Ascending aorta (tissue), 2 donors: ENCODE results near the gene SWAP70. TPM values are rescaled to one million over a fixed set of nuclear protein-coding genes. Genes with fewer than 3 reads are reported as not detected.

Experiments
- DNase-seq, 2 donors: peaks; one replicate each; pipeline ENCODE4 v3.0.0-alpha.2; 2019; ENCODE audit warnings: low spot score in 2 of 2
- H3K27ac ChIP-seq, 2 donors: fragments of 200-600 bp; sonication (generic); one replicate each; pipeline ENCODE4 v1.5.1; 2016 to 2017; ENCODE audit warnings: mild to moderate bottlenecking in 1 of 2
- H3K27me3 ChIP-seq: fragments of 200-600 bp; sonication (generic); one replicate; pipeline ENCODE4 v1.5.1; 2017
- H3K36me3 ChIP-seq, 2 donors: fragments of 200-600 bp; sonication (generic); one replicate each; pipeline ENCODE4 v1.5.1; 2016
- H3K4me1 ChIP-seq, 2 donors: fragments of 200-600 bp; sonication (generic); one replicate each; pipeline ENCODE4 v1.5.1; 2016 to 2017; ENCODE audit warnings: mild to moderate bottlenecking in 1 of 2
- H3K4me3 ChIP-seq, 2 donors: fragments of 200-600 bp; sonication (generic); one replicate each; pipeline ENCODE4 v1.5.1; 2016 to 2017; ENCODE audit warnings: mild to moderate bottlenecking in 1 of 2
- H3K9me3 ChIP-seq, 2 donors: fragments of 200-600 bp; sonication (generic); one replicate each; pipeline ENCODE4 v1.5.1; 2016
- intact Hi-C: fragments of 100-400 bp; cut with DNase I; formaldehyde crosslinking; loops from one replicate; pipeline ENCODE4 v1.15.1; 2023
- total RNA-seq: library from RNA; depleted of rRNA; stranded (reverse); fragments of >200 nt; gene quantifications from one replicate; pipeline ENCODE4 v1.1.0, GENCODE V29; 2016
- TF ChIP-seq, protein P1 (sequence below), 3 experiments: fragments of 200-600 bp in 2 of 3; fragments of 450-650 bp in 1 of 3; sonication (generic) in 2 of 3; IDR thresholded peaks; one replicate each; pipeline ENCODE4 v1.5.1; 2016 to 2019; ENCODE audit warnings: antibody characterized with exemption in 3 of 3, mild to moderate bottlenecking in 1 of 3, moderate library complexity in 1 of 3

The SWAP70 gene
- total RNA-seq, 1 donor from 2014 or later, result 40.1 TPM

DNA sequence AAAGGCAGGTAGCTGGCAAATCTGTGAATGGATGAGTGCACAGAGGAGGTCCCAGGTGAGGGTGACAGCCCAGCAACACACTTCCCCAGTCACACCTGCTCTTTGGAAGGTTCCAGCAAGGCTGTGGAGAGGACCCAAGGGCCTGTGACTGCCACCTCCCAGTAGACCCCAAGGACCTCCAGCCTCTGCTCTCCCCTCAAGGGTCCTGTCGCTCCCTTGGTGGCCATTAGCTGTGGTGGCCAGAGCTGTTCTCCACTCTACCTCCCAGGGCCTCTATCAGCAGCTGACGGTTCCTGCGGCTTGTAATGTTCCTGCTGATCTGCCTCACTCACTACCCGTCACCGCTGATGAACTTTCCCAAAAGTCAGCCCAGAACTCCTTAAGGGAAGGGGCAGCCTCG is 93.0 kb downstream of the SWAP70 start:
- TF ChIP-seq, protein P1, sequence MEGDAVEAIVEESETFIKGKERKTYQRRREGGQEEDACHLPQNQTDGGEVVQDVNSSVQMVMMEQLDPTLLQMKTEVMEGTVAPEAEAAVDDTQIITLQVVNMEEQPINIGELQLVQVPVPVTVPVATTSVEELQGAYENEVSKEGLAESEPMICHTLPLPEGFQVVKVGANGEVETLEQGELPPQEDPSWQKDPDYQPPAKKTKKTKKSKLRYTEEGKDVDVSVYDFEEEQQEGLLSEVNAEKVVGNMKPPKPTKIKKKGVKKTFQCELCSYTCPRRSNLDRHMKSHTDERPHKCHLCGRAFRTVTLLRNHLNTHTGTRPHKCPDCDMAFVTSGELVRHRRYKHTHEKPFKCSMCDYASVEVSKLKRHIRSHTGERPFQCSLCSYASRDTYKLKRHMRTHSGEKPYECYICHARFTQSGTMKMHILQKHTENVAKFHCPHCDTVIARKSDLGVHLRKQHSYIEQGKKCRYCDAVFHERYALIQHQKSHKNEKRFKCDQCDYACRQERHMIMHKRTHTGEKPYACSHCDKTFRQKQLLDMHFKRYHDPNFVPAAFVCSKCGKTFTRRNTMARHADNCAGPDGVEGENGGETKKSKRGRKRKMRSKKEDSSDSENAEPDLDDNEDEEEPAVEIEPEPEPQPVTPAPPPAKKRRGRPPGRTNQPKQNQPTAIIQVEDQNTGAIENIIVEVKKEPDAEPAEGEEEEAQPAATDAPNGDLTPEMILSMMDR (IDR thresholded peaks at IDR 0.05), result no peak
- no peaks in the 10 kb centered on the region for H3K9me3 ChIP-seq
- no peaks in the 10 kb centered on the region for H3K27me3 ChIP-seq
- intact Hi-C loops, result loop anchor here (5.0 kb wide), 2 partner anchors 185 to 610 kb away; partner anchors contain the start of gene WEE1
- peaks cover 13 to 23% of the 10 kb centered on the region in 2 donors for H3K4me1 ChIP-seq
- no peak for DNase-seq
- peaks cover 4 to 5% of the 10 kb centered on the region in 2 donors for H3K36me3 ChIP-seq
- H3K27ac ChIP-seq, result no peak overlapping the region
- H3K4me3 ChIP-seq, result no peak overlapping the region

DNA sequence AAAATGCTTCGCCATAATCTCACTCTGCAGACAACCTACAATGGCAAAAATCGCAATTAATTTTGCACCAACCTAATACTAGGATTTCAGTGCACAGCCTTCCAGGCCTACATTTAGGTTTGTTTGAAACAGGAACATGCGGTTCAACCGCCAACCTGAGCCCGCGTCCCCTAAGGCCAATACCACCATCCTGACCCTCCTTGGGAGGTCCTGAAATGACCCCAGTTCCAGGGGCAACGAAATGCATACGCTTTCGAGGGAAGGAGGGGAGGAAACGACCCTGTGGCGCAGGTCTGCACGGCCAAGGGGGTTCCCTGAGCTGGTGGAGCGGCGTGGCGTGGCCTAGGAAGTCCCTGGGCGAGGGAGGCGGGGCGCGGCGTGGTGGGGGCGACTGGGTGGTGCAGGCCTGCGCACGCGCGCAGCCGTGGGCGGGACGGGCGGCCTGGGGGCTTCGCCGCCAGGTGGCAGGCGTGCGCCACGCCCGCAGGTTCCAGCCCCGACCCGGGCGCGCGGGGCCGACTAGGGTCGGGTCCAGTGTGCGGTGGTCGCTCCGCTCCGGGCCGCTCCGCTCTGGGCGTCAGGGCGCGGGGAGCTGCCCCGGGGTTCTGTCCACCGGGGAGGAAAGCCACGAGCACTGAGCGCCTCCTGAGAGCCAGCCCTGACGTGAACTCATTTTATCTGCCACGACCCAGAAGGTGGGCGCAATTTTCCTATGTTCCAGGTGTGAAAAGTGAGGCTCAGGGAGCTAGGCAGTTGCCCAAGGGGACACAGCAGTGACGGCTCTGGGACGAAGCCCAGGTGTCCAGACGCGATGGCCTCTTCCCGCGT is 94.1 kb downstream of the SWAP70 start:
- H3K4me1 ChIP-seq, result peaks cover 13 to 23% of the 10 kb centered on the region in 2 donors
- H3K36me3 ChIP-seq, result no peaks in the 10 kb centered on the region
- no peaks in the 10 kb centered on the region for H3K27me3 ChIP-seq
- TF ChIP-seq, protein P1 (IDR thresholded peaks at IDR 0.05), result peak in 2 of 3 experiments; percentile 51 to 99
- peak overlapping the region; percentile 88 to 94 for H3K27ac ChIP-seq
- H3K4me3 ChIP-seq, result peak overlapping the region; percentile 70 to 74
- intact Hi-C loops, result loop anchor here (1.0 to 5.0 kb wide), 5 partner anchors 186 to 609 kb away; partner anchors contain the start of gene WEE1
- no peaks in the 10 kb centered on the region for H3K9me3 ChIP-seq
- peak; percentile 50 to 91 for DNase-seq

DNA sequence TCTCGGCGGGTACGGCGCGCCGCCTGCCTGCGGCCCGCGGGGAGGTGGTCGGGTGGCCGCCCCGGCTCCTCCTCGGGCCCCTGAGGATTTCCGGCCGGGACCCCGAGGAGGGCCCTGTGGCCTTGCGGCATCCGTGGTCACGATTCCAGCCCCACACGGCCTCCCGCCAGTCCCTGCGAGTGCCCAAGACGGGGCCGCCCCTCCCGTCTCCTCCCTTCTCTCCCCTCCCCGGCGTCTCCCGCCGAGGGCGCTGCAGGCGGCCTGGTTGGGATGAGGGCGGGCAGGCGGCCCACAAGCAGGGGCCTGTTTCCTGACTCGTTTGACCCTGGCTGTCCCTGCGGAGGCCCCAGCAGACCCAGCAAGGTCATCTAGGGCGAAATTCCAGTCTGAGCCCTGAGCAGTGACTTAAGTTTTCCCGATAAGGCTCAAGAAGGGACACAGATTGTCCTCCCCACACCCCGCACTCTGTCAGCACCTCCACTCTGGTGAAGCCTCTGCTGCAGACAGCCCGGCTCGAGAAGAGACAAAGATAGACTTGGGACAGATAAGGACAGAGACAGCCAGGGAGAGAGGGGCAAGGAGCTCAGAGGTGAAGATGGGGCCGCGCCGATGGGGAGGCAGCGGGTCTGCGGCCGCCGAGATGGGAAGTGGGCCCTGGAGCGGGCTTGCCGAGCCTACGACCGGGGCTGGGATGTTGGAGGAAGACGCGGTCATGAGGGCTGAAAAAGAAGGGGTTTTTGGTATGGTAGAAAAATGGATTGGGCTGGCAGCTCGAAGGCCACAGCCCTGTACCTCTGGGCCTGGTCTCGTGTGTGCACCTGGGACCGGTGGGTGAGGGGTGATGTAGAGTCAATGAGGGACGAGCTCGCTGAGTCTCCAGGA is 95.0 kb downstream of the SWAP70 start:
- Histone ChIP-seq H3K4me3 (peak overlapping the region; percentile 70 to 74), H3K4me1 (peaks cover 13 to 23% of the 10 kb centered on the region in 2 donors), H3K9me3 (no peaks in the 10 kb centered on the region), H3K27ac (peak overlapping the region; percentile 88 to 94), H3K27me3 (no peaks in the 10 kb centered on the region), H3K36me3 (no peaks in the 10 kb centered on the region)
- peak; percentile 41 to 87 for DNase-seq
- intact Hi-C loops, result loop anchor here (1.0 to 5.0 kb wide), 5 partner anchors 187 to 608 kb away; partner anchors contain the start of gene WEE1
- TF ChIP-seq, protein P1 (IDR thresholded peaks at IDR 0.05), result peak in 2 of 3 experiments; percentile 24 to 42

- peak overlapping the region; percentile 70 to 74 for H3K4me3 ChIP-seq
- TF ChIP-seq, protein P1 (IDR thresholded peaks at IDR 0.05), result no peak
- H3K27ac ChIP-seq, result peak overlapping the region; percentile 88 to 94
- H3K4me1 ChIP-seq, result peaks cover 13 to 25% of the 10 kb centered on the region in 2 donors
- H3K27me3 ChIP-seq, result no peaks in the 10 kb centered on the region
- H3K36me3 ChIP-seq, result no peaks in the 10 kb centered on the region
- peak; percentile 97 to 99 for DNase-seq
- no peaks in the 10 kb centered on the region for H3K9me3 ChIP-seq
- intact Hi-C loops, result loop anchor here (1.0 to 5.0 kb wide), 4 partner anchors 42 to 608 kb away; partner anchors contain the start of gene WEE1
These were observed 95.8 kb downstream of the SWAP70 start for GRCh38 chr11:9759519-9760192.

DNA sequence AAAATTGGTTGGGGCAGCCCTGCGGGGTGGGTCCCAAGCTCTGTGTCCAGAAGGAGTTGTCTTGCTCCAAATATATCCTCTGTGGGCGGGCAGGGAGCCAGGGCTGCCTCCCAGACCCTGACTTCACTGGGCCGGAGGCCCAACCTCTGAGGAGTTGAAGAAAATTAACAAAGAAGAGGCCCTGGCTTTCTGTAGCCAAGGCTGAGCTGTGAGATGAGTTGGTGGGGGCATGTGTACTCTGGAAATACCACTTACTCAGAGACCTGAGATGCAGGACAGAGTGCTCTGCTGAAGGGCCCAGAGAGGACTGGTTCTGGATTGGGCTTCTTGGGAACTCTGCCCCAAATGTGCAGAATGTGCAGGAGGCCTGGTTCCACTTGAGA is 96.3 kb downstream of the SWAP70 start:
- Histone ChIP-seq H3K27me3 (no peaks in the 10 kb centered on the region), H3K27ac (peak overlapping the region; percentile 88 to 94), H3K36me3 (no peaks in the 10 kb centered on the region), H3K9me3 (no peaks in the 10 kb centered on the region), H3K4me1 (peaks cover 15 to 30% of the 10 kb centered on the region in 2 donors), H3K4me3 (no peak overlapping the region)
- intact Hi-C loops, result loop anchor here (1.0 kb wide), 1 partner anchor 41 kb away; no protein-coding TSS in a partner anchor
- TF ChIP-seq, protein P1 (IDR thresholded peaks at IDR 0.05), result no peak
- DNase-seq, result peak; percentile 65 to 94
